ENCODE results near the gene FADS3. TPM values are rescaled to one million over a fixed set of nuclear protein-coding genes. Genes with fewer than 3 reads are reported as not detected.

FADS3 gene
- total RNA-seq, 5 donors from 2014 or later (not counting 1 experiment from before 2014, with no cell fraction given) = 6.5 to 17.1 (median 10.5) TPM

DNA sequence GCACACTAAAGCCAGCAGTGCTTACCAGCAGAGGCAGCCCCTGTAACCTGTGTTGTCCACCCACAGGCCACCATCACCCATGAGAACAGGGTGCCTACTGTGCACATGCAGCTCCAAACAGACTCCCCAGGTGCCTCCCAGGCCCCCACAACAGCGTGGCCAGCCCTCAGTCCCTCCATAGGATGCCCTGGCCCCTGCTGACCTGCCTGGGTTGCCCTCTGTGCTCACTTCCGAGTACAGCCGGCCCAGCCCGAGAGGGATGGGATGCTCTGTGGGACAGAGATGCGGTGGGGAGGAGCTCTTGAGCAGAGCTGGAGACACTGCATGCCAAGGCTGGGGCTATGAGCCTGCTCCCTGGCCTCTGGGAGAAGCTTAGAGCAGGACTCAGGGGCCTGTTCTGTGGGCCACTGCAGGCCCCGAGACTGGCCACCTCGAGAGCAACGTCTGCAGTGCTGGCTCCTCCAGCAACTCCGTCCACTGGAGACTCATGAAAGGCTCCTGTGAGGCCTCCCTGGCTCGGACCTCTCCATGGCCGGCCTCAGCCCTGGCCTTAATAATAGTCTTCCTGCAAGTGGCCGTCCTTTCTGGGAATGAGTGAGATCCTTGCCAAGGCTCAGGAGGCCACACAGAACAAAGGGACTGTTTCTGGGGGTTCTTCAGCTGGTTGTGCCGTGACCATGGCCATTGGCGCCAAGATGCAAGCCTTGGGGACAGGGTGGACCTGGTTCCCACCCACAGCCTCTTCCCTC, 36.2 kb downstream of the FADS3 start:
- H3K9me3 ChIP-seq = no peaks in the 10 kb centered on the region
- no peak overlapping the region for H3K4me3 ChIP-seq (ENCODE audit: control insufficient read depth in 1 of 2, extremely low read depth in 1 of 2, low read length in 1 of 2)
- Mint-ChIP-seq H3K9me3 (no peaks in the 10 kb centered on the region), H3K4me3 (no peak overlapping the region), H3K27ac (no peak overlapping the region), H3K27me3 (no peaks in the 10 kb centered on the region), H3K4me1 (no peaks in the 10 kb centered on the region), H3K36me3 (no peaks in the 10 kb centered on the region)
- ATAC-seq (replicated peaks in 1 of 4) (no peak), DNase-seq (no peak)
- 90% methylated on average over 10 of the region's 14 CpGs for WGBS (ENCODE audit: insufficient coverage)
- CTCF ChIA-PET = interaction anchor here (0.5 to 0.6 kb wide), 2 partner anchors 9 to 467 kb away, joined by 3 to 4 read pairs; no protein-coding TSS in a partner anchor
- POLR2A ChIA-PET = no interaction called here
- H3K36me3 ChIP-seq (ENCODE audit: control insufficient read depth in 2 of 2, extremely low read depth in 1 of 2, insufficient read depth in 1 of 2, low read length in 1 of 2) = peaks cover 0 to 6% of the 10 kb centered on the region in 2 donors
- H3K27me3 ChIP-seq (replicated peaks in 1 of 2; ENCODE audit: control insufficient read depth in 2 of 2, extremely low read depth in 1 of 2, insufficient read depth in 2 of 2, low read length in 1 of 2) = no peaks in the 10 kb centered on the region
- H3K27ac ChIP-seq (ENCODE audit: low read length) = no peak overlapping the region
- no peaks in the 10 kb centered on the region for H3K4me1 ChIP-seq (ENCODE audit: control insufficient read depth in 1 of 2, extremely low read depth in 1 of 2, insufficient read depth in 2 of 2, low read length in 2 of 2)

DNA sequence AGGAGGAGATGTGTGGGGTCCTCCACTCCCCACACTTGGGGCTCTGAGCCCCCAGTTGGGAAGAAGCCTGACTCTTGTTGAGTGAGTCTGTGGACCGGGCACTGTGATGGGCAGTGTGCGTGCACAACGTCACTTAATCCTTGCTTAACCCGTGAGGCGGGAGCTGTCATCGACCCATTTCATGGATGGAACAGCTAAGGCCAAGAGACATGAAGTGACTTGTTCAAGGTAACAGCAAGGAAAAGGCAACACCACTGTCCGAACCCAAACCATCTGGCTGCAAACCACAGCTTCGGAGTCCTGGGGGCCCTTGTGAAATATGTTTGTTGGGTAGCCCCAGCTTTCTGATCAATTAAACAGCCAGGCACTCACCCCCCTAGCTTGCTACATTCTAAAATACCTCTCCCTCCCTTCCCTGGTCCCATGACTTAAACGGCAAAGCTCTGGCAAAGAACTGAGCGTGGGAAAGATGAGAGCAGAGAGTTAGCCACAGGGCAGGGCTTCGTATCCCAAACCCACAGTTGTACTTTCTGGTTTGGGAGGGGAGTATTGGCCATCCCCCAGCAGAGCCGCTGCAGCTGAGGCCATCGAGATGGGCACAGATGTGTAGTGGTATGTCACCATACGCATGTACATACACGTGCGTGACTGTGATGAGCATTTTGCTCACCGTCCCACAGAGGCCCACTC, 37.0 kb downstream of the FADS3 start:
- 94% methylated on average over 12 of the region's 17 CpGs for WGBS (ENCODE audit: insufficient coverage)
- H3K27ac Mint-ChIP-seq = no peak overlapping the region
- CTCF ChIA-PET = interaction anchor here in 1 of 2 donors (0.6 kb wide), 1 partner anchor 468 kb away, joined by 3 read pairs; no protein-coding TSS in a partner anchor

DNA sequence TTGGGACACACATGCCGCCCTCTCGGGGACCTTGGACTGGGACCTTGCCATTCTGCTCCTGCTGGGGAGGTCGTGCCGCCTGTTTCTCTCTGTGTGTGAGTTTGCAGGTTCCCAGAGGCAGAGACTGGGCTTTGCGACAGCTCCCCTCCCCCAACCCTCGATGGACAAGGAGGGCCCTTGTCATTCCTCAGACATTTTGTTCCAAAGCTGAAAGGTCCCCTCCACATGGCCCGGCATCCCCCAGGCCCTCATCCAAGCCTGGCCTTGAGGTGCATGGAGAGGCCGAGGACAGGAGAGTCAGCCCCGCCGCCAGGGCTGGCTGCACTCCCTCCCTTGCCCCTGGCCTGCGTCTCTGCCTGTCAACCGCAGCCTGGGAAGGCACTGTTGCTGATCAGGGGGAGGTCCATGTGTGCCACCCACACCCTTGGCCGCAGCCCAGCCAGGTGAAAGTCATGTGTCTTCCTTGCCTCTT, 37.6 kb downstream of the FADS3 start:
- H3K36me3 Mint-ChIP-seq = no peaks in the 10 kb centered on the region
- no peak overlapping the region for H3K4me3 Mint-ChIP-seq
- ChIA-PET POLR2A (no interaction called here), CTCF (no interaction called here)
- no peaks in the 10 kb centered on the region for H3K9me3 Mint-ChIP-seq
- H3K27ac Mint-ChIP-seq = no peak overlapping the region
- DNase-seq (no peak), ATAC-seq (replicated peaks in 1 of 4) (no peak)
- WGBS (ENCODE audit: insufficient coverage) = 96% methylated on average over 7 of the region's 13 CpGs
- Histone ChIP-seq H3K27me3 (replicated peaks in 1 of 2; ENCODE audit: control insufficient read depth in 2 of 2, extremely low read depth in 1 of 2, insufficient read depth in 2 of 2, low read length in 1 of 2) (no peaks in the 10 kb centered on the region), H3K9me3 (no peaks in the 10 kb centered on the region), H3K27ac (ENCODE audit: low read length) (no peak overlapping the region), H3K36me3 (ENCODE audit: control insufficient read depth in 2 of 2, extremely low read depth in 1 of 2, insufficient read depth in 1 of 2, low read length in 1 of 2) (peaks cover 0 to 12% of the 10 kb centered on the region in 2 donors), H3K4me1 (ENCODE audit: control insufficient read depth in 1 of 2, extremely low read depth in 1 of 2, insufficient read depth in 2 of 2, low read length in 2 of 2) (no peaks in the 10 kb centered on the region), H3K4me3 (ENCODE audit: control insufficient read depth in 1 of 2, extremely low read depth in 1 of 2, low read length in 1 of 2) (no peak overlapping the region)
- H3K27me3 Mint-ChIP-seq = no peaks in the 10 kb centered on the region
- no peaks in the 10 kb centered on the region for H3K4me1 Mint-ChIP-seq

More for the DNA sequence above, 37.0 kb downstream of the FADS3 start:
- Mint-ChIP-seq H3K27me3 (no peaks in the 10 kb centered on the region), H3K4me3 (no peak overlapping the region), H3K9me3 (no peaks in the 10 kb centered on the region), H3K4me1 (no peaks in the 10 kb centered on the region), H3K36me3 (no peaks in the 10 kb centered on the region)
- no peak overlapping the region for H3K27ac ChIP-seq (ENCODE audit: low read length)
- DNase-seq = no peak
- no peaks in the 10 kb centered on the region for H3K4me1 ChIP-seq (ENCODE audit: control insufficient read depth in 1 of 2, extremely low read depth in 1 of 2, insufficient read depth in 2 of 2, low read length in 2 of 2)
- POLR2A ChIA-PET = no interaction called here
- ATAC-seq (replicated peaks in 1 of 4) = no peak
- no peak overlapping the region for H3K4me3 ChIP-seq (ENCODE audit: control insufficient read depth in 1 of 2, extremely low read depth in 1 of 2, low read length in 1 of 2)
- peaks cover 0 to 9% of the 10 kb centered on the region in 2 donors for H3K36me3 ChIP-seq (ENCODE audit: control insufficient read depth in 2 of 2, extremely low read depth in 1 of 2, insufficient read depth in 1 of 2, low read length in 1 of 2)
- no peaks in the 10 kb centered on the region for H3K9me3 ChIP-seq
- H3K27me3 ChIP-seq (replicated peaks in 1 of 2; ENCODE audit: control insufficient read depth in 2 of 2, extremely low read depth in 1 of 2, insufficient read depth in 2 of 2, low read length in 1 of 2) = no peaks in the 10 kb centered on the region

GRCh38 chr11:61851900-61852295, 39.4 kb downstream of the FADS3 start:
- peaks cover 0 to 12% of the 10 kb centered on the region in 2 donors for H3K36me3 ChIP-seq (ENCODE audit: control insufficient read depth in 2 of 2, extremely low read depth in 1 of 2, insufficient read depth in 1 of 2, low read length in 1 of 2)
- no peak overlapping the region for H3K4me3 ChIP-seq (ENCODE audit: control insufficient read depth in 1 of 2, extremely low read depth in 1 of 2, low read length in 1 of 2)
- no peaks in the 10 kb centered on the region for H3K36me3 Mint-ChIP-seq
- no peaks in the 10 kb centered on the region for H3K4me1 ChIP-seq (ENCODE audit: control insufficient read depth in 1 of 2, extremely low read depth in 1 of 2, insufficient read depth in 2 of 2, low read length in 2 of 2)
- WGBS (ENCODE audit: insufficient coverage) = 40% methylated on average over 1 of the region's 6 CpGs
- H3K4me3 Mint-ChIP-seq = no peak overlapping the region
- H3K4me1 Mint-ChIP-seq = no peaks in the 10 kb centered on the region
- no peak for DNase-seq
- no peaks in the 10 kb centered on the region for H3K27me3 Mint-ChIP-seq
- H3K27ac Mint-ChIP-seq = no peak overlapping the region
- H3K27me3 ChIP-seq (replicated peaks in 1 of 2; ENCODE audit: control insufficient read depth in 2 of 2, extremely low read depth in 1 of 2, insufficient read depth in 2 of 2, low read length in 1 of 2) = no peaks in the 10 kb centered on the region
- ATAC-seq (replicated peaks in 1 of 4) = no peak
- POLR2A ChIA-PET = no interaction called here
- H3K9me3 Mint-ChIP-seq = no peaks in the 10 kb centered on the region
- no peaks in the 10 kb centered on the region for H3K9me3 ChIP-seq
- CTCF ChIA-PET = no interaction called here
- H3K27ac ChIP-seq (ENCODE audit: low read length) = no peak overlapping the region

DNA sequence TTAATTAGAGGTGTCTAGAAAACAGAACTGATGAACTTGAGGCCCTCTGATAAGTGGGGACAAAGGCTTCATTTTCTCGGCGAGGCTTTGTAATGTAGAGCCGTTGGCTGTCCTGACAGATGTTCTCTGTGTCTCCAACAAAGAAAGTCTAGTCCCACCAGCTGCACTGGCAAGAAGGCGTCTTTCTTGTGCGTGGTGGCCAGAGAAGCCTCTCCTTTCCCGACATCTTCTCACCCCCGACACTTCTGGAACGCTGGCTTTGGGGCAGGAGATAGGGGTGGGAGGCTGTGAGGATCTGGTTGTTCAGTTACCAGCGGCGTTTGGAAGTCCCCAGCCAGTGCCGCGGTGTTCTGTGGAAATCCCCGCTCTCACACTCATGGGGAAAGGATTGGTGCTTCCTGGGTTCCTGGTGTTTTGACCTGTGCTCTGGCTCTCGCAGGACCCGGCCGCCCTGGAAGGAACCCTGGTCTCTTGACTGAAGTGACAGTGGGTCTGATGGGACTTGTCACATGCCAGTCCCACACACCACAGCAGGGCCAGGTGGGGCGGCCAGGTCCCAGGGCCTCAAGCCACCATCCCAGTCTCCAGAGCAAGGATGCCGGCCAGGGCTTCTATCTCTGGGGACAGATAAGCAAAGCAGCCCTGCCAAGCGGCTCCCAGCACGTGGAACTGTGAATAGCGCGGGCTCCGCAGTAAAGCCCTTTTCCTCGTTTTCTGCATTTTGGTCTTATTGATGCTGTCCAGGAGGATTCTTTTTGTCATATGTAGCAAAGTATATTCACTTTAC, 40.0 kb downstream of the FADS3 start:
- H3K27me3 ChIP-seq (replicated peaks in 1 of 2; ENCODE audit: control insufficient read depth in 2 of 2, extremely low read depth in 1 of 2, insufficient read depth in 2 of 2, low read length in 1 of 2) = no peaks in the 10 kb centered on the region
- no peaks in the 10 kb centered on the region for H3K4me1 Mint-ChIP-seq
- ATAC-seq (replicated peaks in 1 of 4) (no peak), DNase-seq (no peak)
- H3K9me3 ChIP-seq = no peaks in the 10 kb centered on the region
- no peaks in the 10 kb centered on the region for H3K4me1 ChIP-seq (ENCODE audit: control insufficient read depth in 1 of 2, extremely low read depth in 1 of 2, insufficient read depth in 2 of 2, low read length in 2 of 2)
- ChIA-PET CTCF (no interaction called here), POLR2A (no interaction called here)
- H3K4me3 ChIP-seq (ENCODE audit: control insufficient read depth in 1 of 2, extremely low read depth in 1 of 2, low read length in 1 of 2) = no peak overlapping the region
- 89% methylated on average over 5 of the region's 24 CpGs for WGBS (ENCODE audit: insufficient coverage)
- peaks cover 0 to 12% of the 10 kb centered on the region in 2 donors for H3K36me3 ChIP-seq (ENCODE audit: control insufficient read depth in 2 of 2, extremely low read depth in 1 of 2, insufficient read depth in 1 of 2, low read length in 1 of 2)
- H3K27ac ChIP-seq (ENCODE audit: low read length) = no peak overlapping the region
- H3K4me3 Mint-ChIP-seq = no peak overlapping the region
- H3K27ac Mint-ChIP-seq = no peak overlapping the region
- H3K9me3 Mint-ChIP-seq = no peaks in the 10 kb centered on the region
- H3K36me3 Mint-ChIP-seq = no peaks in the 10 kb centered on the region
- no peaks in the 10 kb centered on the region for H3K27me3 Mint-ChIP-seq

DNA sequence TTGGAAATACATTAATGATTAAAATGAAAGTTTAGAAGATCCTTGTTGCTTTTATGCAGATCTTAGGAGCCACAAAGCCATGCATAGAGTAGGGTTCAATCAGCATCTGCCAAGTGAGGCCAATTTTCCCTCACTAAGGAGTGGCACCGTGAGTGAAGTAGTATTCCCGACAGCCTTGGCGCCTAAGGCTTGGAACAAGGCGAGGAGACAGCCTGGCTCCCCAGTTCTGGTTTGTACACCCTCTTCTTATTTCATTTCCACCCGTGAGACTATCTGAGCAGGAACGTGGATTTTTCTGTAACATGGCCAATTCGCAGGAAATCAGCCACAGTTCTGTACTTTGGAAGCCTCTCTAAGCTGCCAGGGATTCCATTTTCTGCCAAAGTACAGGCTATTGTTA, 40.7 kb downstream of the FADS3 start:
- POLR2A ChIA-PET = no interaction called here
- 88% methylated on average over 5 of the region's 7 CpGs for WGBS (ENCODE audit: insufficient coverage)
- H3K4me3 ChIP-seq (ENCODE audit: control insufficient read depth in 1 of 2, extremely low read depth in 1 of 2, low read length in 1 of 2) = no peak overlapping the region
- CTCF ChIA-PET = no interaction called here
- H3K36me3 ChIP-seq (ENCODE audit: control insufficient read depth in 2 of 2, extremely low read depth in 1 of 2, insufficient read depth in 1 of 2, low read length in 1 of 2) = peaks cover 0 to 12% of the 10 kb centered on the region in 2 donors
- no peaks in the 10 kb centered on the region for H3K4me1 ChIP-seq (ENCODE audit: control insufficient read depth in 1 of 2, extremely low read depth in 1 of 2, insufficient read depth in 2 of 2, low read length in 2 of 2)
- DNase-seq (no peak), ATAC-seq (replicated peaks in 1 of 4) (no peak)
- H3K4me3 Mint-ChIP-seq = no peak overlapping the region
- no peak overlapping the region for H3K27ac ChIP-seq (ENCODE audit: low read length)
- no peaks in the 10 kb centered on the region for H3K27me3 ChIP-seq (replicated peaks in 1 of 2; ENCODE audit: control insufficient read depth in 2 of 2, extremely low read depth in 1 of 2, insufficient read depth in 2 of 2, low read length in 1 of 2)
- H3K27ac Mint-ChIP-seq = no peak overlapping the region
- H3K27me3 Mint-ChIP-seq = no peaks in the 10 kb centered on the region
- H3K9me3 ChIP-seq = no peaks in the 10 kb centered on the region
- H3K4me1 Mint-ChIP-seq = no peaks in the 10 kb centered on the region
- H3K36me3 Mint-ChIP-seq = no peaks in the 10 kb centered on the region
- H3K9me3 Mint-ChIP-seq = no peaks in the 10 kb centered on the region
